Measurements from ENCODE around the gene OAS3. TPM values are rescaled to one million over a fixed set of nuclear protein-coding genes. Genes with fewer than 3 reads are reported as not detected.

OAS3 gene
- total RNA-seq, 4 donors from 2014 or later, result 19.5 to 30.0 (median 24.1) TPM

- Histone ChIP-seq H3K27me3 (no peaks in the 10 kb centered on the region), H3K4me3 (no peak overlapping the region), H3K9me3 (no peaks in the 10 kb centered on the region), H3K27ac (no peak overlapping the region), H3K4me1 (peaks cover 7% of the 10 kb centered on the region), H3K36me3 (peaks cover 26% of the 10 kb centered on the region)
- 72% methylated on average over 4 of the region's 4 CpGs for WGBS
- TF ChIP-seq CTCF (IDR thresholded peaks at IDR 0.05), result no peak
- no peak for TF ChIP-seq EP300 (IDR thresholded peaks at IDR 0.05)
- no peak for TF ChIP-seq POLR2AphosphoS5 (IDR thresholded peaks at IDR 0.05)
- no peak for TF ChIP-seq POLR2A (IDR thresholded peaks at IDR 0.05)
- DNase-seq (ENCODE audit: low spot score in 2 of 2), result no peak
These were observed 34.9 kb downstream of the OAS3 start for GRCh38 chr12:112973011-112973735.

GRCh38 chr12:112973818-112974231 is 35.6 kb downstream of the OAS3 start:
- WGBS, result 42% methylated on average over 5 of the region's 5 CpGs
- Histone ChIP-seq H3K27ac (no peak overlapping the region), H3K27me3 (no peaks in the 10 kb centered on the region), H3K36me3 (peaks cover 23% of the 10 kb centered on the region), H3K4me3 (no peak overlapping the region), H3K4me1 (peaks cover 13% of the 10 kb centered on the region), H3K9me3 (no peaks in the 10 kb centered on the region)
- no peak for DNase-seq (ENCODE audit: low spot score in 2 of 2)
- TF ChIP-seq POLR2AphosphoS5 (IDR thresholded peaks at IDR 0.05) (no peak), CTCF (IDR thresholded peaks at IDR 0.05) (no peak), POLR2A (IDR thresholded peaks at IDR 0.05) (no peak), EP300 (IDR thresholded peaks at IDR 0.05) (no peak)

GRCh38 chr12:112974904-112975303 is 36.6 kb downstream of the OAS3 start:
- DNase-seq (ENCODE audit: low spot score in 2 of 2), result no peak
- WGBS, result 89% methylated on average over 7 of the region's 7 CpGs
- peaks cover 12% of the 10 kb centered on the region for H3K36me3 ChIP-seq
- no peak overlapping the region for H3K27ac ChIP-seq
- H3K4me1 ChIP-seq, result peaks cover 23% of the 10 kb centered on the region
- TF ChIP-seq POLR2A (IDR thresholded peaks at IDR 0.05) (no peak), CTCF (IDR thresholded peaks at IDR 0.05) (no peak), EP300 (IDR thresholded peaks at IDR 0.05) (no peak), POLR2AphosphoS5 (IDR thresholded peaks at IDR 0.05) (no peak)
- H3K9me3 ChIP-seq, result no peaks in the 10 kb centered on the region
- no peaks in the 10 kb centered on the region for H3K27me3 ChIP-seq
- H3K4me3 ChIP-seq, result no peak overlapping the region

- H3K27ac ChIP-seq, result no peak overlapping the region
- 73% methylated on average over 3 of the region's 3 CpGs for WGBS
These were observed 38.9 kb downstream of the OAS3 start for GRCh38 chr12:112977139-112977538.

More at GRCh38 chr12:112977139-112977538, 38.9 kb downstream of the OAS3 start:
- DNase-seq (ENCODE audit: low spot score in 2 of 2), result no peak
- Histone ChIP-seq H3K27me3 (no peaks in the 10 kb centered on the region), H3K36me3 (no peaks in the 10 kb centered on the region), H3K9me3 (no peaks in the 10 kb centered on the region), H3K4me3 (no peak overlapping the region), H3K4me1 (peaks cover 25% of the 10 kb centered on the region)
- no peak for TF ChIP-seq POLR2AphosphoS5 (IDR thresholded peaks at IDR 0.05)
- TF ChIP-seq POLR2A (IDR thresholded peaks at IDR 0.05), result no peak
- TF ChIP-seq CTCF (IDR thresholded peaks at IDR 0.05), result no peak
- no peak for TF ChIP-seq EP300 (IDR thresholded peaks at IDR 0.05)

Measured in suprapubic skin (tissue), 4 donors.